Caco-2 (cell line): ENCODE results near the gene ZNF195. TPM values are rescaled to one million over a fixed set of nuclear protein-coding genes. Genes with fewer than 3 reads are reported as not detected.
"Not testable (repeated sequence)": the region's sequence is repeated elsewhere in the genome, so short reads cannot be mapped to it uniquely, and the experiment has no call there.

Experiments used
- BruUV-seq: library from RNA; stranded (reverse); fragments of 400-500 nt; replicated peaks from 2 replicates; lab custom pipeline; 2021; lab: Mats Ljungman, UMichigan
- CTCF ChIA-PET: fragments of 300-600 bp; sonication (Branson Sonifier 250); formaldehyde crosslinking; loops from one replicate; lab custom pipeline; 2022; ENCODE audit warnings: antibody characterized with exemption; lab: Charles Lee
- POLR2A ChIA-PET: fragments of 300-600 bp; sonication (Branson Sonifier 250); formaldehyde crosslinking; loops from one replicate; lab custom pipeline; 2022; ENCODE audit warnings: antibody characterized with exemption; lab: Charles Lee
- DNase-seq, 2 experiments: peaks; one replicate each; pipeline versions ENCODE4 v3.0.0 to v3.0.0-alpha.2; 2020 to 2022
- H3K27me3 ChIP-seq: replicated peaks from 2 replicates; pipeline ENCODE4 v1.6.0; 2011; ENCODE audit warnings: low read length; ENCODE audit not compliant: control insufficient read depth, insufficient read depth
- H3K36me3 ChIP-seq: 2 replicates; pipeline ENCODE4 v1.5.1; 2011; ENCODE audit warnings: low read length; ENCODE audit not compliant: control insufficient read depth, insufficient read depth
- H3K4me1 ChIP-seq: fragments of 250-450 bp; sonication (Bioruptor Pico); 2 replicates; pipeline ENCODE4 v1.5.1; 2020; ENCODE audit warnings: mild to moderate bottlenecking
- H3K4me3 ChIP-seq: 2 replicates; pipeline ENCODE4 v1.5.1; 2011; ENCODE audit warnings: low read depth, mild to moderate bottlenecking, control low read depth, low read length
- H3K9me3 ChIP-seq: fragments of 250-450 bp; sonication (Bioruptor Pico); 2 replicates; pipeline ENCODE4 v1.5.1; 2020; ENCODE audit warnings: mild to moderate bottlenecking, moderate library complexity
- H3K27ac Mint-ChIP-seq: one replicate; pipeline ENCODE4 v1.8.0; 2022; ENCODE audit warnings: mixed read lengths; ENCODE audit not compliant: unreplicated experiment
- H3K27me3 Mint-ChIP-seq: one replicate; pipeline ENCODE4 v1.8.0; 2022; ENCODE audit warnings: mixed read lengths; ENCODE audit not compliant: insufficient read depth, unreplicated experiment
- H3K36me3 Mint-ChIP-seq: one replicate; pipeline ENCODE4 v1.8.0; 2022; ENCODE audit warnings: mild to moderate bottlenecking, mixed read lengths; ENCODE audit not compliant: insufficient read depth, unreplicated experiment
- H3K4me1 Mint-ChIP-seq: one replicate; pipeline ENCODE4 v1.8.0; 2022; ENCODE audit warnings: low read depth, mixed read lengths; ENCODE audit not compliant: unreplicated experiment
- H3K4me3 Mint-ChIP-seq: one replicate; pipeline ENCODE4 v1.8.0; 2022; ENCODE audit warnings: mild to moderate bottlenecking, moderate library complexity, mixed read lengths; ENCODE audit not compliant: unreplicated experiment
- H3K9me3 Mint-ChIP-seq: one replicate; pipeline ENCODE4 v1.8.0; 2022; ENCODE audit warnings: mixed read lengths; ENCODE audit not compliant: unreplicated experiment
- intact Hi-C: fragments of 100-400 bp; cut with micrococcal nuclease; formaldehyde crosslinking; loops from one replicate; pipeline ENCODE4 v1.10.0; 2022; ENCODE audit not compliant: unreplicated experiment
- total RNA-seq: library from RNA; stranded (reverse); gene quantifications from 2 replicates; pipeline ENCODE4 v1.2.3, GENCODE V29; 2022
- TF ChIP-seq, protein P1 (sequence below), 2 experiments: fragments of 200-600 bp in 1 of 2; IDR thresholded peaks; 1 replicate in 1 of 2; 2 replicates in 1 of 2; pipeline versions ENCODE4 v1.5.1 to v1.8.0; 2011 to 2022; ENCODE audit warnings: antibody characterized with exemption in 1 of 2, control low read depth in 1 of 2, inconsistent platforms in 1 of 2, low read depth in 1 of 2, low read length in 1 of 2, mild to moderate bottlenecking in 1 of 2, moderate library complexity in 1 of 2; ENCODE audit not compliant: insufficient read depth in 1 of 2, severe bottlenecking in 1 of 2, unreplicated experiment in 1 of 2

Gene ZNF195
- total RNA-seq, 1 experiment from 2014 or later: 57.5 TPM

DNA sequence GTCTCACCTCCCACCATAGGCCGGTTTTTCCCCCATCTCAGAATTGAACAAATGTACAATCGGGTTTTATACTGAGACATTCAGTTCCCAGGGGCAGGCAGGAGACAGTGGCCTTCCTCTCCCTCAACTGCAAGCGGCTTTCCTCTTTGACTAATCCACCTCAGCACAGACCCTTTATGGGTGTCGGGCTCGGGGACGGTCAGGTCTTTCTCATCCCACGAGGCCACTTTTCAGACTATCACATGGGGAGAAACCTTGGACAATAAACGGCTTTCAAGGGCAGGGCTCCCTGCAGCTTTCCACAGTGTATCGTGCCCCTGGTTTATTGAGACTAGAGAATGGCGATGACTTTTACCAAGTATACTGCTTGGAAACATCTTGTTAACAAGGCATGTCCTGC, 16.0 kb upstream of the ZNF195 start:
- H3K9me3 ChIP-seq, H3K36me3 Mint-ChIP-seq, H3K4me1 Mint-ChIP-seq, intact Hi-C loops, H3K27me3 ChIP-seq, DNase-seq, POLR2A ChIA-PET, H3K4me1 ChIP-seq, H3K27ac Mint-ChIP-seq, H3K9me3 Mint-ChIP-seq, H3K36me3 ChIP-seq, BruUV-seq, H3K4me3 Mint-ChIP-seq, H3K4me3 ChIP-seq: not testable (repeated sequence)
- CTCF ChIA-PET: interaction anchor here (1.2 kb wide), 1 partner anchor 14 kb away, joined by 3 read pairs; no protein-coding TSS in a partner anchor
- peaks cover 16% of the 10 kb centered on the region for H3K27me3 Mint-ChIP-seq

DNA sequence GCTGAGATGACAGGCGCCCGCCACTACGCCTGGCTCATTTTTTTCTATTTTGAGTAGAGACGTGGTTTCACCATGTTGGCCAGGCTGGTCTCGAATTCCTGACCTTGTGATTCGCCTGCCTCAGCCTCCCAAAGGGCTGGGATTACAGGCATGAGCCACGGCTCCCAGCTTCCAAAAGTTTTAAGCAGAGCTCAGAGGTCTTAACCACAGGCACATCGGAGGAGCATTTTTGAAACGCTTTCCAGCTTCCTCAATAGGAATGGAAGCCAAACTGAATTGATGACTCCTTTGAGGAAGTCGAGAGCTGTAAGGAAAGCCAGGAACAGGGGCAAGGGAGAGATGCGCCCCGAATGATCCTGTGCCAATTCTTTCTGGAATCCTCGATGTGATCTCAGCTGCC, 14.5 kb upstream of the ZNF195 start:
- H3K36me3 Mint-ChIP-seq, DNase-seq, H3K4me1 ChIP-seq, H3K4me1 Mint-ChIP-seq, BruUV-seq, H3K27me3 ChIP-seq, CTCF ChIA-PET, H3K36me3 ChIP-seq, H3K4me3 Mint-ChIP-seq, H3K4me3 ChIP-seq, H3K27ac Mint-ChIP-seq, H3K9me3 ChIP-seq, POLR2A ChIA-PET, H3K9me3 Mint-ChIP-seq, intact Hi-C loops: not testable (repeated sequence)
- H3K27me3 Mint-ChIP-seq: peaks cover 16% of the 10 kb centered on the region

DNA sequence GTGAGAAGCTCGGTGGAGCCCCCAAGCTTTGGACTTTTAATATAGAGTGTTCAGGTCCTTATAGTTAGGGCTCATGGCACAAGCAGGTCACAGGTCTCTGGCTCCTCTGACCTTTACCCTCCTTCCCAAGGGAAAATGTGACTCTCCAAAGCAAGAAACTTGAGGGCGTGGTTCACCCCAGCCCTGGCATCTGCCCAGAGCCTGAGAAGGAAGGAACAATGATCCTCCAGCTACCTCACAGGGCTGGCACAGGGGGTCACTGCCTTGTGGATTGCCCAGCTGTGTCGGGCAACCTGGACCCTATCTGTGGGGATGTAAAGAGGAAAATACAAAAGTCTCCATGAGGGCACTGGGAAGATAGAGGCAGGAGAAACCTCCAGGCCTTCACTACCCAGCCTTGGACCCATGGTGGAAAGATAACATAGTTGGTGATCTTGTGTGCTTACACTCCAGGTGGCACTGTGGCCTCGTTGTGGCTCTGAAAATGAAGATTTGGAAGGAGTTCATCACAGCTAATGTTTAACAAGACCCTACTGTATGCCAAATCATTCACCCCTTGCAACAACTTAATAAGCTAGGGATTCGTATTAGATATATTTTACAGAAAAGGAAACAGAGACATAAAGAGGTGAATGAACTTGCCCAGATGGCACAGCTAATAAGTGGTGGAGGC, 3.8 kb upstream of the ZNF195 start:
- peaks cover 14% of the 10 kb centered on the region for H3K36me3 Mint-ChIP-seq
- no peak overlapping the region for H3K27ac Mint-ChIP-seq
- POLR2A ChIA-PET: no interaction called here

DNA sequence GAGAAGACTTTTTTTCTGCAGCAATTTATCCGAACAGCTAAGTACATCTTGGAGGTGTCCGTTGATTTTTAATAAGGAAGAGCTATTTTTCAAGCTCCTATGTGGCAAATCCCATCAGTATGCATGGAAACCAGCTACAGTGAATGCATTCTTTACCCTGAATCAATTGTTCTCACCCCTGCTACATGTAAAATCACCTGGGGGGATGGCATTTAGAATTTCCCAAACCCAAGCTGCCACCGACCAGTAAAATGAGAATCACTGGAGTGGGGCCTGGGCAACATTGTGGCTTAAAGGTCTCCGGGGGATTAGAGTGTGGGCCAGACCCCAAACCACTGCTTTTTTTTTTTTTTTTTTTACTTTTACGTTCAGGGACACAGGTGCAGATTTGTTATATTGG, 2.8 kb upstream of the ZNF195 start:
- Histone ChIP-seq H3K4me1 (peaks cover 16% of the 10 kb centered on the region), H3K4me3 (no peak overlapping the region), H3K36me3 (peaks cover 1% of the 10 kb centered on the region; the same call in 1 of the 2 replicates), H3K27me3 (no peaks in the 10 kb centered on the region), H3K9me3 (no peaks in the 10 kb centered on the region)
- Mint-ChIP-seq H3K4me3 (no peak overlapping the region), H3K4me1 (peaks cover 7% of the 10 kb centered on the region), H3K27me3 (no peaks in the 10 kb centered on the region), H3K9me3 (peaks cover 4% of the 10 kb centered on the region), H3K27ac (no peak overlapping the region), H3K36me3 (peaks cover 24% of the 10 kb centered on the region)
- TF ChIP-seq, protein P1, sequence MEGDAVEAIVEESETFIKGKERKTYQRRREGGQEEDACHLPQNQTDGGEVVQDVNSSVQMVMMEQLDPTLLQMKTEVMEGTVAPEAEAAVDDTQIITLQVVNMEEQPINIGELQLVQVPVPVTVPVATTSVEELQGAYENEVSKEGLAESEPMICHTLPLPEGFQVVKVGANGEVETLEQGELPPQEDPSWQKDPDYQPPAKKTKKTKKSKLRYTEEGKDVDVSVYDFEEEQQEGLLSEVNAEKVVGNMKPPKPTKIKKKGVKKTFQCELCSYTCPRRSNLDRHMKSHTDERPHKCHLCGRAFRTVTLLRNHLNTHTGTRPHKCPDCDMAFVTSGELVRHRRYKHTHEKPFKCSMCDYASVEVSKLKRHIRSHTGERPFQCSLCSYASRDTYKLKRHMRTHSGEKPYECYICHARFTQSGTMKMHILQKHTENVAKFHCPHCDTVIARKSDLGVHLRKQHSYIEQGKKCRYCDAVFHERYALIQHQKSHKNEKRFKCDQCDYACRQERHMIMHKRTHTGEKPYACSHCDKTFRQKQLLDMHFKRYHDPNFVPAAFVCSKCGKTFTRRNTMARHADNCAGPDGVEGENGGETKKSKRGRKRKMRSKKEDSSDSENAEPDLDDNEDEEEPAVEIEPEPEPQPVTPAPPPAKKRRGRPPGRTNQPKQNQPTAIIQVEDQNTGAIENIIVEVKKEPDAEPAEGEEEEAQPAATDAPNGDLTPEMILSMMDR (IDR thresholded peaks at IDR 0.05; ENCODE audit: insufficient read depth in 1 of 2, low read depth in 1 of 2, low read length in 1 of 2, severe bottlenecking in 1 of 2, unreplicated experiment in 1 of 2): no peak
- CTCF ChIA-PET: interaction anchor here (0.6 kb wide), 1 partner anchor 63 kb away, joined by 5 read pairs; no protein-coding TSS in a partner anchor
- DNase-seq: no peak
- POLR2A ChIA-PET: no interaction called here
- no TSS peak for BruUV-seq
- intact Hi-C loops: no loop called here

More for the DNA sequence above, 3.8 kb upstream of the ZNF195 start:
- BruUV-seq: no TSS peak
- H3K9me3 Mint-ChIP-seq: peaks cover 6% of the 10 kb centered on the region
- no peaks in the 10 kb centered on the region for H3K27me3 Mint-ChIP-seq
- H3K9me3 ChIP-seq: no peaks in the 10 kb centered on the region
- no peaks in the 10 kb centered on the region for H3K36me3 ChIP-seq
- H3K4me1 Mint-ChIP-seq: peaks cover 7% of the 10 kb centered on the region
- intact Hi-C loops: no loop called here
- H3K4me3 ChIP-seq: no peak overlapping the region
- H3K27me3 ChIP-seq: no peaks in the 10 kb centered on the region
- H3K4me3 Mint-ChIP-seq: no peak overlapping the region
- no peak for DNase-seq
- TF ChIP-seq, protein P1 (IDR thresholded peaks at IDR 0.05; ENCODE audit: insufficient read depth in 1 of 2, low read depth in 1 of 2, low read length in 1 of 2, severe bottlenecking in 1 of 2, unreplicated experiment in 1 of 2): no peak
- H3K4me1 ChIP-seq: peaks cover 11% of the 10 kb centered on the region
- CTCF ChIA-PET: interaction anchor here (0.5 kb wide), 1 partner anchor 24 kb away, joined by 3 read pairs; no protein-coding TSS in a partner anchor
